ENCODE results near the gene ST6GALNAC4. TPM values are rescaled to one million over a fixed set of nuclear protein-coding genes. Genes with fewer than 3 reads are reported as not detected.

Gene ST6GALNAC4
- total RNA-seq: 10 to 100 TPM; 27.7 to 32.7 TPM
- long read RNA-seq, donor 1, partial matches to known transcripts: 2 of 4 reads
- long read RNA-seq, donor 1, other reads (novel, unspliced or antisense): 0 of 4 reads
- long read RNA-seq, donor 2, transcript ST6GALNAC4-201 (6 exons, 1,691 nt): major isoform, 31 of 51 reads
- long read RNA-seq, donor 2, partial matches to known transcripts: 2 of 51 reads
- long read RNA-seq, donor 2, other reads (novel, unspliced or antisense): 15 of 51 reads

DNA sequence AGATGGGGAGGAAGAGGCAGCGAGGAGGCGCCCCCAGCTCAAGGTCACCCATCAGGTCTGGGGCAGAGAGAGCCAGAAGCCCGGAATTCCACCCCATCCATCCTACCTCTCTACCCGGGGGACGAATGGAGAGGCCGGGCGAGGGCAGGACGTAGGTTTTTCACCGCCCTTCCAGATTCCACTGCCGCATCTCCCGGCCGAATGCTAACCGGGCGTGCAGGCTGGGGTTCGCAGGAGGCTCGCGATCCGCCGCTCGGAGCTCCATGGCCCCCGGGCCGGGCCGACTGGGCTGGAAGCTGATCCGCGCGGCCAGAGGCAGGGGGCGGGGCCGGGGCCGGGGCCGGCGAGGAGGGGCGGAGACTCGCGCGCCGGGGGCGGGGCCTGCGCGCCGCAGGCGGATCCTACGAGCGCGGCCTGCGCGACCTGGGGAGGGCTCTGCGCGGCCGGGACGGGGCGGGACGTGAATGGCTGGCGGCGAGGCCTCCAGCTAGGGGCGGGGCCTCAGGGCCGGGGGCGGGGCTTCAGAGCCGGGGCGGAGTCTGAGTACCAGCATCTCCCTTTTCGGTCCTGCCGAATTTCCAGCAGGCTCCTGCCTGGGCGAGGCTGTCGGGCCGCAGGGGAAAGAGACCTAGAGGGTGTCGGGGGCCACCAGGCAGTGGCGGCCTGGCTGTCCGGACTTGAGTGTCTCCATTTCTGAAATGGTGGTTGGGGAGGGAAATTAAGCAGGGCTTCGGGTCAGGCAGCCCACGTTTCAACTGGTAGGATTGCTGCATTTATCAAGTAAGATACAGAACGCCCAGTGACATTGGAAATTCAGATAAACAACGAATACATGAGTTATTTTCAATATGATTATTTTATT lies at the start of gene ST6GALNAC4:
TSS of gene ST6GALNAC4 (minus strand) at position 322 of the 862 bp plus-strand sequence. CDS start 622 bp downstream, outside the sequence.
- intact Hi-C loops (cut with DNase I): loop anchor here in 1 of 2 donors (10.0 kb wide), 1 partner anchor 132 kb away; the partner anchor contains the start of gene CDK9
- DNase-seq (ENCODE audit: low spot score): peak; percentile 98

DNA sequence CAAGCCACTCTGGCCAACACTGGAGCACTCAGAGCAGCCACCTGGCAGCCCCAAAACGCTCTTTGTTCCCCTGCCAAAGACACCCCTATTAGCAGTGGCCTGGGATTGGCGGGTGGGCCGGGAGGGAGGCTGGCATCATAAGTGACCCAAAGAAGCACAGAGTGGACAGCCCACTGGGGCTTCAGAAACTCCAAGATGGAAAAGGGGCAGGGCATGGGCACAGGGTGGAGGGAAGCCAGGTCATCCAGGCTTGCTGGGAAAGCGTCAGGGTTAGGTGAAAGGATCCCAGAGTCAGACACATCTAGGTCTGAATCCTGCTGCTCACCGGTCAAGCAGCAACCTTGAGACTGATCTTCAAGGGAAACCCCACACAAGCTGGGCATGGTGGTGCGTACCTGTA lies 49.1 kb upstream of the ST6GALNAC4 start:
- intact Hi-C loops (cut with DNase I): loop anchor here in 1 of 2 donors (10.0 kb wide), 1 partner anchor 139 kb away; no protein-coding TSS in a partner anchor
- no peak for DNase-seq (ENCODE audit: low spot score)

- DNase-seq (ENCODE audit: low spot score): no peak
- intact Hi-C loops (cut with DNase I): loop anchor here in 1 of 2 donors (10.0 kb wide), 1 partner anchor 141 kb away; no protein-coding TSS in a partner anchor
Measured at GRCh38 chr9:127963359-127964064, 46.7 kb upstream of the ST6GALNAC4 start.

DNA sequence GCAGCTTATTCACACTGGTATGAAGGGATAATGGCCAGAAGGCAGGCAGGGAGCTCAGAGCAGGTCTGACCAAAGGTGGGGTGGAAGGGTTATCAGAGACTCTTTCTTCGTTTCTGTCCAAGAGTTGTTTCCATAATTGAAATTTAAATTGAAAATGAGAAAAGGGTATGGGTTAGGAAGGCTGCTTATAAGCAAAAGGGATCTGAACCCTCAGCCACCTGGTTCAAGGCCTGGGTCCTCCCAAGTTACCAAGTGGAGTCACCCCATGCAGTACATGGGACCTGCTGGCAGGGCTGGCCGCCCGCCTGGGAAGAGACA lies 46.2 kb upstream of the ST6GALNAC4 start:
- intact Hi-C loops (cut with DNase I): loop anchor here in 1 of 2 donors (10.0 kb wide), 1 partner anchor 142 kb away; no protein-coding TSS in a partner anchor
- DNase-seq (ENCODE audit: low spot score): no peak

GRCh38 chr9:127962278-127962677 lies 45.4 kb upstream of the ST6GALNAC4 start:
- DNase-seq (ENCODE audit: low spot score): no peak
- intact Hi-C loops (cut with DNase I): loop anchor here in 1 of 2 donors (10.0 kb wide), 1 partner anchor 143 kb away; no protein-coding TSS in a partner anchor

DNA sequence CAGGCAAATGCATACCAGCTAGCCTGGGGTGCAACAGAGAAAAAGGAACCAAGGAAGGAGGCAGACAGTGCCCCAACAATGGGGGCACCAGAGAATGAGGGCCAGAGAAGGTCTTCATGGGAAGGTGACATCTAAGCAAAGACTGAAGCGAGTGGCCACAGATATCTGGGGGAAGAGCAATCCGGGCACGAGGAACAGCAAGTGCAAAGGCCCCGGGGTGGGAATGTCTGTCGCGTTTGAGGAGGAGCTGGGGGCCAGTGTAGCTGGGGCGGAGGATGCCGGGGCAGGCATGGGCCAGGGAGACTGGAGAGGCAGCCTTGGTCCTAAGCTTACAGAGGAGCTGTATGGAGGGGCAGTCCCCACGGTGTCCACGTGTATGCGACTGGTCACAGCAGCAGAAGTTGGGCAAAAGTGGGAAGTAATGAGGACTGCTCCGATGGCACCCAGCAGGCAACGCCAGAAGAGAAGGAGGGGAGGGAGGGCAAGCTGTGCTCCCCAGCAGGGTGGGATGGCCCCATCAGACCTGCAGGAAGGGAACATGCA lies 44.8 kb upstream of the ST6GALNAC4 start:
- no peak for DNase-seq (ENCODE audit: low spot score)
- intact Hi-C loops (cut with DNase I): loop anchor here in 1 of 2 donors (10.0 kb wide), 1 partner anchor 143 kb away; no protein-coding TSS in a partner anchor

DNA sequence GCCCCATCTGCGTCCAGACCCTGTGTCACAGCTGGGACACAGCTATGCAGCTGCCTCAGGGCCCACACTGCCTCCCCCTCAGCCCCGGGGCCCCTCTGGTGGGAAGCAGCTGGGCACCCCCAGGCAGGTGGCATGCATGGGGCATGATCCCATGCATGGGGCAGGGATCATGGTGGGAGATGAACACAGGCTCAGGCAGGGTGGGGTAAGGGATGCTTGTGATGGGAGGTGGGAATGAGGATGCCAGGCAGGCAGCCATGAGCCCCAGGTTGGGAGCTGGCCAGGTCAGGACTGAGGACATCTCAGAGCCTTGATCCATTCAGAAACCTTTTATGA lies 44.3 kb upstream of the ST6GALNAC4 start:
- intact Hi-C loops (cut with DNase I): loop anchor here in 1 of 2 donors (10.0 kb wide), 1 partner anchor 144 kb away; no protein-coding TSS in a partner anchor
- no peak for DNase-seq (ENCODE audit: low spot score)

- DNase-seq (ENCODE audit: low spot score): no peak
- intact Hi-C loops (cut with DNase I): loop anchor here in 1 of 2 donors (10.0 kb wide), 1 partner anchor 144 kb away; no protein-coding TSS in a partner anchor
Measured at GRCh38 chr9:127960410-127961154, 43.7 kb upstream of the ST6GALNAC4 start.

DNA sequence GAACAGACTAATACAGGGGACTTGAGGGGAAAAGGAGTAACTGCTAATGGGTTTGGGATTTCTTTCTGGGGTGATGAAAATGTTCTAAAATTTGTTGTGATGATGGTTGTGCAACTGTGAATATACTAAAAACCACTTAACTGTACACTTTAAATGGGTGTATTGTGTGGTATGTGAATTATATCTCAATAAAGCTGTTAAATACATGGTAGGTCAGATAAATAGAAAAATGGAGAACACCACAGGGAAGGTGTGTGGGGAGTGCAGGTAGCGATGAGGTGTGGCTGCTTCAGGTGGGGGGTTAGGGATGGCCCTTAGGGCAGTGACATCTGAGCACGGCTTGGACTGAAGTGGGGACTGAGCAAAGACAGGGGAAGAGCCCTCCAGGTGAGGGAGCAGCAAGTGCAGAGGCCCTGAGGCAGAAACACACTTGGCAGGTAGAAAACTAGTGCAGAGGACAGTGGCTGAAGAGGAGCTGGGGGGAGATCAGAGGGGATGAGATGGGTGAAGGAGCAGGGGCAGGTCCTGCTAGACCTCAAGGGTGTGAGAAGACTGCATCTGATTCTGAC lies 43.1 kb upstream of the ST6GALNAC4 start:
- intact Hi-C loops (cut with DNase I): loop anchor here in 1 of 2 donors (10.0 kb wide), 1 partner anchor 145 kb away; no protein-coding TSS in a partner anchor
- no peak for DNase-seq (ENCODE audit: low spot score)

- DNase-seq (ENCODE audit: low spot score): no peak
- intact Hi-C loops (cut with DNase I): no loop called here
Measured at GRCh38 chr9:127959398-127959797, 42.6 kb upstream of the ST6GALNAC4 start.

- intact Hi-C loops (cut with DNase I): no loop called here
Measured at GRCh38 chr9:127958728-127959127, 41.9 kb upstream of the ST6GALNAC4 start.

GRCh38 chr9:127955294-127956015 lies 38.6 kb upstream of the ST6GALNAC4 start:
- intact Hi-C loops (cut with DNase I): no loop called here
- no peak for DNase-seq (ENCODE audit: low spot score)

More at GRCh38 chr9:127958728-127959127, 41.9 kb upstream of the ST6GALNAC4 start:
- no peak for DNase-seq (ENCODE audit: low spot score)

DNA sequence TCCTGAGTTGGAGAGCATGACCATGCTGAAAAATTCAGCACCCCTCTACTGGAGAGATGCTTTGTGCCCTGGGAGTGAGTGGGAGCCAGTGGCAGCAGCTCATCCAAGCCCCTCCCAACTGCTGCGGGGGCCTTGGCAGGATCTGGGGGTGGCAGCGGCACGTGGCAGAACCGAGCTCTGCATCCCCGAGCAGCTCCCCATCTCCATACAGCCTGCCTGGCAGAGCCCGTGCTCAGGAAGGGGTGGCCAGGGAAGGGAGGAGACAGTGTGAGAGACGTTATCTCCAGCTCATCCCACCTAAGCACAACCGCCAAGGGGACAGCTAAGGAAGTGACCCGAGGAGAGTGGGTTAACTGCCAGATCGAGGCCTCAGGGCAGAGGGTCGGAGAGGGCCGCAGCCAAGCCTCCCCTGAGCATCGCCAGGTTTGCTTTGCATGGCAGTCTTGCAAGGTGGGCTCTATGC lies 38.0 kb upstream of the ST6GALNAC4 start:
- intact Hi-C loops (cut with DNase I): no loop called here
- no peak for DNase-seq (ENCODE audit: low spot score)

GRCh38 chr9:127953768-127954505 lies 37.1 kb upstream of the ST6GALNAC4 start:
- no peak for DNase-seq (ENCODE audit: low spot score)
- intact Hi-C loops (cut with DNase I): no loop called here

DNA sequence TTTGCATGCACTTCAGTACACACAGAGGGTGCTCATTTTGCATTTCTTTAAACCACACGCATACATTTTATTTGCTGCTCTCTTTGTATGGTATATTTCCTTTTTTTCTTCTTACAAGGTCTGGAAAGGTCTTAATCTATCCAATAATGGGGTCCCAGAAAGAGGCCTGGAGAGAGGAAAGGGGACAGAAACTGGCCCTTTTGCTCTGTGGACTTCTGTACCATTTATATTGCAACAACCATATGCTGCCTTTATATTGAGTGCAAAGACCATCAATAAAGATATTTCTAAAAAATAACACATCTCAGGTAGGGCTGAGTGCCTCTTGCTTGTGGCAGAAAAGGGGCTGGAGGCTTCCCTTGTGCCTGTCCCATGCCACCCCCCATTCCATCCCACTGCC lies 36.3 kb upstream of the ST6GALNAC4 start:
- intact Hi-C loops (cut with DNase I): no loop called here
- no peak for DNase-seq (ENCODE audit: low spot score)

DNA sequence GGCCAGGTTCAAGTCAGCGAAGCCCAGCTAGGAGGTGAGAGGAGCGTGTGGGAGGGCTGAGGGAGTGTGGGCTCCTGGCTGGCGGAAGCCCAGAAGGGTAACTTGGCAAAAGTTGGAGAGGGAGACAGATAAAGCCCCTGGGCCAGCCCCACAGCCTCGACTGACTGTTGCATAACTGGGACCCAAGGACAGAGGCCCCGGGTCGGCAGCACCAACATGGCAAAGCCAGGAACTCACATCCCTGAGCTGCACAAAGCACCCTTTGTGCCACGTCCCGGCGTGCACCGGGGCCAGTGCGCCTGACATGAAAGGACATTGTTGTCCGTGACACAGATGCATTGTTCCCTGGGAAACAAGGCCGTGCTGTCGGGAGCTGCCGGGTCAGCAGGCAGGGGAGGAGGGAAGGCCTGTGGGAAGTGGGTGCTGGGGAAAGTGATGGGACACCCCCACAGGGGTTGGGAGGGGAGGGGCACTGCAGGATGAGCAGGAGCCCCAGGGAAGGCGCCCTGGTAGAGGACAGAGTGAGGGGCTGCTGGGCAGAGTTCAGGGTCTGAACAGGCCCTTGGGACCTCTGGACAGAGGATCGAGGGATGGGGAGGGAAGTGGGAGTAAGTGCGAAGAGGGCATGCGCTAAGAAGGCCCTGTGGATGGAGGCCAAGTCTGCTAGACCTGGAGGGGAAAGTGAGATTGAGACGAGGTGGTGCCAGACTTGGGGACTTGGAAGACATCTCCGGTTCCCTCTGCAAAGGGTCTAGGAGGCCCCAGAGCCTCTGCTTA lies 33.9 kb upstream of the ST6GALNAC4 start:
- intact Hi-C loops (cut with DNase I): no loop called here
- DNase-seq (ENCODE audit: low spot score): no peak
